AG09319 (cell line): ENCODE measurements around the gene TMTC1.

Experiments
- DNase-seq: peaks from one replicate; pipeline ENCODE4 v3.0.0-alpha.2; 2010; ENCODE audit warnings: low read depth; ENCODE audit errors: extremely low read depth
- TF ChIP-seq, protein P1 (sequence below): IDR thresholded peaks from 2 replicates; pipeline ENCODE4 v1.5.1; 2011; ENCODE audit warnings: low read depth, mild to moderate bottlenecking, inconsistent platforms, low read length, moderate library complexity

Gene TMTC1

DNA sequence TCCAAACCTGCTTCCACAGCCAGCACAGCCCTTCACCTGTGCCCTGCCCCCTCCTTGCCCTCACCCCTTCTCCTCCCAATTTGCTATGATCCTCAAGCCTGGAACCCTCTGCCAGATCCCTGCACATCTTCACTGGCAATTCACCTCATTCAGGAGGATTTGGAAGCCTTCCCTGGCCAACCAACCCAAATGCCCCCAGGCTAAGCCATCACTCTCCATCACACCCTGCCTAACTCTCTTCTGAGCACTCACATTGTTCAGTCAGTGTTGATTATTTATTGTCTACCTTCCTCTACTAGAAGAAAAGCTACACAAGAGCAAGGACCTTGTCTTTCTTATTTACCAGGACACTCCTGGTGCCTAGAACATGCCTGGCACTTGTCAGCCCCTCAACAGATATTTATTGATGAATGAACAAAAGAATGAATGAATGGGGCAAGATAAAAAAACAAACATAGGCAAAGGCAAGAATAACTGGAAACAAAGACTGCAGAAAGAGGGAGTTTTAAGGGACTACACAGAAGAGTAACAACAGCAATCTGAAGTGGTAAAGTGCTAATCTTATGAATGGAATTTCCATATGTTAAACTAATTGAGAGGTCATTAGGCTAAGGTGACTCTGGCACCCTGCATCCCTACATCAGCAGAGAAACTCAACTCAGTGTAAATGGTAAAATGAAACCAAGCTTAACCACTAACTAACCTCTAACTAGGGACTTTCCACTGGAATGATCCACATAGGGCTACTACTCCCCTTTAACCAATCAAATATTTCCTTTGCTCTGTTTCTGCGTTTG lies 33.4 kb downstream of the TMTC1 start:
- TF ChIP-seq, protein P1, sequence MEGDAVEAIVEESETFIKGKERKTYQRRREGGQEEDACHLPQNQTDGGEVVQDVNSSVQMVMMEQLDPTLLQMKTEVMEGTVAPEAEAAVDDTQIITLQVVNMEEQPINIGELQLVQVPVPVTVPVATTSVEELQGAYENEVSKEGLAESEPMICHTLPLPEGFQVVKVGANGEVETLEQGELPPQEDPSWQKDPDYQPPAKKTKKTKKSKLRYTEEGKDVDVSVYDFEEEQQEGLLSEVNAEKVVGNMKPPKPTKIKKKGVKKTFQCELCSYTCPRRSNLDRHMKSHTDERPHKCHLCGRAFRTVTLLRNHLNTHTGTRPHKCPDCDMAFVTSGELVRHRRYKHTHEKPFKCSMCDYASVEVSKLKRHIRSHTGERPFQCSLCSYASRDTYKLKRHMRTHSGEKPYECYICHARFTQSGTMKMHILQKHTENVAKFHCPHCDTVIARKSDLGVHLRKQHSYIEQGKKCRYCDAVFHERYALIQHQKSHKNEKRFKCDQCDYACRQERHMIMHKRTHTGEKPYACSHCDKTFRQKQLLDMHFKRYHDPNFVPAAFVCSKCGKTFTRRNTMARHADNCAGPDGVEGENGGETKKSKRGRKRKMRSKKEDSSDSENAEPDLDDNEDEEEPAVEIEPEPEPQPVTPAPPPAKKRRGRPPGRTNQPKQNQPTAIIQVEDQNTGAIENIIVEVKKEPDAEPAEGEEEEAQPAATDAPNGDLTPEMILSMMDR, result no peak
- no peak for DNase-seq

DNA sequence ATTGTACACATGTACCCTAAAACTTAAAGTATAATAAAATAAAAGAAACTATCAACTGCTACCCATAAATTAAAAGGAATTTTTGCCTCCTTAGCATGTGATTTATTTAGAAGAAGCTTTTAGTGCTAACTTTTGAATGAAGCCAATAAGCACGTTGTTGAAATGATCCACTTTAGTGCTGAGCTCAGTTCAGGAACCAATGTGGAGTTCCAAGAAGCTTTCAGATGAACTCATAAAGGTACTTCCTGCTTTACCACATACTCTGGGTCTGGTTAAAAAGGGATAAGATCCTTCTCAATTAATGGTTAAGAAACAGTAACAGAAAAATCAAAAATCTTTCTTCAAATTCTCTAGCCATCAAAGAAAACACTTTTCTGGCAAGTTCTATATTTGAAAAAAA lies 39.4 kb downstream of the TMTC1 start:
- TF ChIP-seq, protein P1, result no peak
- no peak for DNase-seq

DNA sequence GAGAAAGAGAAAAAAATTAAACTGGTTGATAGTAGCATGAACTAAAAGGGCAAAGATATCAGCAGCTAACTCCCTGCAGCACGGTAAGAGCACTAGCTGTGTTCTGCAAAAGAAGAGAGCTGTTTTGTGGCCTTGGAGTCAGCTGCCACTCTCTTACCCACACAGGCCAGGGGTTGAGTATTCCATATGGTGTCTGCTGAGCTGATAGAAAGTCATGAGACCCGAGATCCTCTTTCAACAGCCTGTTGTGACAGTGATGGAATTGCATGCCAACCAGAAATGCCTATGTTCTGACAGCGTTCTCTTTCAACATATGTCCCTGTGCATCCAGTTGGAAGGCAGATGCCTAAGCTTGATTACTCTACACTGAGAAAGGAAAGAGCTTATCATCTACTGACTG lies 39.9 kb downstream of the TMTC1 start:
- peak; percentile 67 for DNase-seq
- TF ChIP-seq, protein P1, result no peak

DNA sequence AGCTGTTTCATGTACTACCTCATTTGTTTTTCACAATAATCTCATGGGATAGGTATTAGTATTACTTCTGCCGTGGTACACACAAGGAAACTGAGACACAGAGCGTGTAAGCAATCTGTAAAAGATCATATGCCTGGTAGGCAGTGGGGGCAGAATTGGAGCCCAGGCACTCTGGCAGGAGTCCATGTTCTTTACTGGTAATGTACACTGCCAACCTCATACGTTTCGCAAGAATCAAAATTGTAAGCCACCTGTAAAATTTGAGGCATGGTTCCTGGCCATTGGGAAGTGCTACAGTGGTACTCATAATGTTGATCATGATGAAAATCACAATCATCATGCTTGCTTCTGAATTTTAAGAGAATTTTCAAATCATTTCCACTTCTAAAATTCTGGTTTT lies 40.7 kb downstream of the TMTC1 start:
- DNase-seq, result no peak
- TF ChIP-seq, protein P1, result no peak

DNA sequence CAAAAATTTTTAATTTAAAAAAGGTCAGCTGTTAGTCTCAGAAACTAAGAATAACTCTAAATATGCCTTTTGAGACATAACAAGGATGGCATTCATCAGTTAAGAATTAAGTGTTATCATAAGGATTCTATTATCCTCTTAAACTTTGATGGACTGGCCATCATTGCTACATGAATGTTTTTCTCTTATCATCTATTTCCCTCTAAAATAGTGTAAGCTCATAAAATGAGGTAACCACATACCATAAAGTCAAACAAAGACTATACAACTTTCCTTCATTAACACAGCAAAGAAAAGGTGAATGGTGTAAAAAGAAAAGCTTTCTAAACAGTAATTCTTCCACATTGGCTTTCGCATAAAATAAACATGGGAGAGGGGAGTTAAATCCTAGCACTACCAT lies 41.1 kb downstream of the TMTC1 start:
- TF ChIP-seq, protein P1, result no peak
- DNase-seq, result no peak

DNA sequence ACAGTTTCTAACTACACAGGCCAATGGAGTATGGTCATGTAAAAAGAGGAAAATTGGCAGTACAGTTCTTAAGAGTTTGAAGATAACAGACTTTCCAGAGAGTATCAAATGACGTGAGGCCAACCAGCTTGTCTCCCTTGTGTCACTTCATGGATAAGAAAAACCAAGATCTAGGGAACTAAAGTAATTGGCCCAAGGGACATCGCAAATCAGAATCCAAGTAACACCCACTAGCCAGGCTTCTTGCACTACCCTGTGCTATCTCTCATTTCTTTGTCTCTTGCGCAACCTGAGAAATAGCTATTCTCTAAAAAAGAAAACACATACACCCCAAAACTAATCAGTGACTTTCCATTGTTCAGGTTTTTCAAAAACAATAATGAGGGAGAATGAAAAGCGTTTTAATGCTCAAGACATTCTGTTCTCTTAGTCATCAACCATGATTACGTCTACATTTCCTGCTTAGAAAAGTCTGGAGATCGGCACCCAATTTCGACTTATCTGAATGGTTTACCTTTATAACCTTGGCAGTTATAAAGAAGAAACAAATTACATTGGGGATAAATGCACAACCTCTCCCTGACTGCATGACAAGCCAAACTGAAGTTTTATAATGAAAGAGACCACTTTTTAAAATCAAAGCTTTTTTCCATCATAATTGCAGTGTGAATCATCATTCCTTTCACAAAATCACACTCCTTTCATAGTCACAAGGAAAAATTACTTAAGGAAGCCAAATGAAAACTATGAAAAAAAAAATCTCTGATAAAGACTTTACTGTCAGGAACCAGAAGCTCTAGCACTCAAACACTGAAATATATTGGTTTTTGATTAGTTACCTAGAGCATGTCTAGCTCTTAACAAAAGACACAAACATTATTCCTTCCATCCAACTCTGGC lies 42.1 kb downstream of the TMTC1 start:
- TF ChIP-seq, protein P1, result no peak
- DNase-seq, result no peak
